A549 (cell line): ENCODE results near the gene CIROP. TPM values are rescaled to one million over a fixed set of nuclear protein-coding genes. Genes with fewer than 3 reads are reported as not detected.

Experiments used
- ATAC-seq, 2 experiments: fragments of 200-7000 bp in 1 of 2; fragments of >200 bp in 1 of 2; cut with Nextera tagmentation in 1 of 2; cut with Tn5 transposase in 1 of 2; 3 replicates each; pipeline versions ENCODE4 v1.8.0 to v1.9.1; 2018 to 2020; ENCODE audit warnings: mild to moderate bottlenecking in 1 of 2, moderate library complexity in 1 of 2
- CTCF ChIA-PET: fragments of 300-600 bp; sonication (Branson Sonifier 250); formaldehyde crosslinking; extraction: SDS; loops from one replicate; lab custom pipeline; 2021; ENCODE audit warnings: antibody characterized with exemption, inconsistent platforms; lab: Yijun Ruan, JAX
- POLR2A ChIA-PET: fragments of 350-600 bp; formaldehyde crosslinking; extraction: SDS; loops from one replicate; lab custom pipeline; 2021; ENCODE audit warnings: antibody characterized with exemption, inconsistent platforms; lab: Yijun Ruan, JAX
- DNase-seq, 2 experiments: peaks; one replicate each; pipeline versions ENCODE4 v3.0.0 to v3.0.0-alpha.2; 2011 to 2016; ENCODE audit warnings: low read depth in 1 of 2, low spot score in 1 of 2
- FAIRE-seq: peaks from 2 replicates; lab custom pipeline; 2011; peaks lifted over from hg19 to GRCh38; lab: Jason Lieb, UNC
- H3K27ac ChIP-seq, 2 experiments: fragments of >200 bp; sonication (Bioruptor Twin); formaldehyde crosslinking; 3 replicates each; pipeline ENCODE4 v1.5.1; 2016 to 2017
- H3K4me1 ChIP-seq: fragments of >200 bp; sonication (Bioruptor Twin); formaldehyde crosslinking; 3 replicates; pipeline ENCODE4 v1.6.1; 2016
- H3K4me2 ChIP-seq: fragments of >200 bp; sonication (Bioruptor Twin); formaldehyde crosslinking; 3 replicates; pipeline ENCODE4 v1.6.1; 2016
- H3K4me3 ChIP-seq: fragments of >200 bp; sonication (Bioruptor Twin); formaldehyde crosslinking; 3 replicates; pipeline ENCODE4 v1.5.1; 2016
- H3K9me3 ChIP-seq: fragments of >200 bp; sonication (Bioruptor Twin); formaldehyde crosslinking; 3 replicates; pipeline ENCODE4 v1.6.1; 2016
- BHLHE40 ChIP-seq: IDR thresholded peaks from 2 replicates; pipeline ENCODE4 v1.6.1; 2012; ENCODE audit warnings: low read depth, low read length, inconsistent platforms
- CBX2 ChIP-seq: fragments of 200-600 bp; sonication (generic); IDR thresholded peaks from 2 replicates; pipeline ENCODE4 v1.6.1; 2016; ENCODE audit warnings: low read depth, mild to moderate bottlenecking, borderline replicate concordance
- CBX8 ChIP-seq: fragments of 200-600 bp; sonication (generic); IDR thresholded peaks from 2 replicates; pipeline ENCODE4 v1.6.1; 2016
- CHD2 ChIP-seq: fragments of 150-350 bp; IDR thresholded peaks from 2 replicates; pipeline ENCODE4 v1.6.1; 2014; ENCODE audit warnings: low read length; ENCODE audit not compliant: partially characterized antibody
- CHD4 ChIP-seq: fragments of 200-600 bp; sonication (generic); IDR thresholded peaks from 2 replicates; pipeline ENCODE4 v1.6.1; 2016; ENCODE audit warnings: antibody characterized with exemption, mild to moderate bottlenecking, borderline replicate concordance
- EHF ChIP-seq: fragments of 250-450 bp; sonication (Bioruptor Pico); IDR thresholded peaks from 2 replicates; pipeline ENCODE4 v1.5.0; 2020; ENCODE audit warnings: mild to moderate bottlenecking
- FOSB ChIP-seq: fragments of 250-450 bp; sonication (Bioruptor Pico); IDR thresholded peaks from 2 replicates; pipeline ENCODE4 v1.5.0; 2020; ENCODE audit warnings: mild to moderate bottlenecking, moderate library complexity
- FOSL2 ChIP-seq, 2 experiments: fragments of 450-650 bp in 1 of 2; fragments of >200 bp in 1 of 2; sonication (Bioruptor Twin) in 1 of 2; formaldehyde crosslinking; IDR thresholded peaks; 2 replicates each; pipeline versions ENCODE4 v1.5.0 to v1.6.1; 2016 to 2020; ENCODE audit warnings: mild to moderate bottlenecking in 1 of 2, moderate library complexity in 1 of 2
- HOXA7 ChIP-seq: fragments of 250-450 bp; sonication (Bioruptor Pico); IDR thresholded peaks from 2 replicates; pipeline ENCODE4 v1.5.0; 2020; ENCODE audit warnings: mild to moderate bottlenecking, moderate library complexity
- JUN ChIP-seq, 2 experiments: fragments of >200 bp; sonication (Bioruptor Twin); formaldehyde crosslinking; IDR thresholded peaks; 2 replicates in 1 of 2; 3 replicates in 1 of 2; pipeline ENCODE4 v1.6.1; 2016 to 2017
- KDM1A ChIP-seq: fragments of 200-600 bp; sonication (generic); IDR thresholded peaks from 2 replicates; pipeline ENCODE4 v1.6.1; 2016; ENCODE audit warnings: low read depth, mild to moderate bottlenecking
- KDM5A ChIP-seq: fragments of 200-600 bp; sonication (generic); IDR thresholded peaks from 2 replicates; pipeline ENCODE4 v1.6.1; 2016; ENCODE audit warnings: antibody characterized with exemption, mild to moderate bottlenecking
- POLR2AphosphoS2 ChIP-seq: conservative IDR thresholded peaks from 2 replicates; pipeline ENCODE4 v1.6.1; 2012; ENCODE audit warnings: low read length, improper control_type of control experiment, inconsistent platforms
- RCOR1 ChIP-seq: fragments of 150-350 bp; IDR thresholded peaks from 2 replicates; pipeline ENCODE4 v1.6.1; 2014; ENCODE audit warnings: antibody characterized with exemption, low read length, low read depth
- RNF2 ChIP-seq: fragments of 200-600 bp; sonication (generic); IDR thresholded peaks from 2 replicates; pipeline ENCODE4 v1.6.1; 2016; ENCODE audit warnings: low read depth, mild to moderate bottlenecking, antibody characterized with exemption, moderate library complexity, borderline replicate concordance
- SMC3 ChIP-seq: fragments of >200 bp; sonication (Bioruptor Twin); formaldehyde crosslinking; IDR thresholded peaks from 3 replicates; pipeline ENCODE4 v1.6.1; 2018; ENCODE audit warnings: inconsistent platforms
- TP53 ChIP-seq: fragments of 250-450 bp; sonication (Bioruptor Pico); IDR thresholded peaks from 2 replicates; pipeline ENCODE4 v1.5.0; 2021; ENCODE audit warnings: mild to moderate bottlenecking, moderate library complexity
- ZC3H11A ChIP-seq: fragments of 450-650 bp; IDR thresholded peaks from 2 replicates; pipeline ENCODE4 v1.6.1; 2014; ENCODE audit warnings: antibody characterized with exemption, mild to moderate bottlenecking
- ZNF302 ChIP-seq: fragments of 250-450 bp; sonication (Bioruptor Pico); IDR thresholded peaks from 2 replicates; pipeline ENCODE4 v1.9.0; 2021; ENCODE audit warnings: inconsistent platforms, mild to moderate bottlenecking, moderate library complexity
- ZSCAN20 ChIP-seq: fragments of 250-450 bp; sonication (Bioruptor Pico); IDR thresholded peaks from 2 replicates; pipeline ENCODE4 v1.8.0; 2022; ENCODE audit warnings: mild to moderate bottlenecking, moderate library complexity
- WGBS: methylation state at CpG from one replicate; pipeline ENCODE4 v1.1.6; 2017; ENCODE audit errors: missing lambda C conversion rate; 5-methylcytosine and 5-hydroxymethylcytosine counted together
- polyA plus RNA-seq, 4 experiments: library from polyadenylated mRNA; depleted of rRNA in 3 of 4; stranded (reverse); fragments of >200 nt; fragmentation: RNase III in 1 of 4; extraction: RNeasy Plus Mini Kit Qiagen cat#74134 plus additional on column Dnase treatment in 1 of 4; gene quantifications; 2 replicates in 3 of 4; 3 replicates in 1 of 4; pipeline ENCODE4 v1.2.3, GENCODE V29; 2011 to 2017
- TF ChIP-seq, protein P1 (sequence below): fragments of >200 bp; sonication (Bioruptor Twin); formaldehyde crosslinking; IDR thresholded peaks from 3 replicates; pipeline ENCODE4 v1.5.1; 2016
- TF ChIP-seq, protein P2 (sequence below): fragments of 250-450 bp; sonication (Bioruptor Pico); IDR thresholded peaks from 2 replicates; pipeline ENCODE4 v1.5.0; 2020; ENCODE audit warnings: low read depth, mild to moderate bottlenecking, moderate library complexity
- TF ChIP-seq, protein P3 (sequence below): fragments of >200 bp; sonication (Bioruptor Twin); formaldehyde crosslinking; IDR thresholded peaks from 2 replicates; pipeline ENCODE4 v1.6.1; 2016
- TF ChIP-seq, protein P4 (sequence below): fragments of 200-600 bp; sonication (generic); IDR thresholded peaks from 2 replicates; pipeline ENCODE4 v1.6.1; 2016; ENCODE audit warnings: antibody characterized with exemption, mild to moderate bottlenecking, moderate library complexity
- TF ChIP-seq, protein P5 (sequence below): fragments of >200 bp; sonication (Bioruptor Twin); formaldehyde crosslinking; IDR thresholded peaks from 3 replicates; pipeline ENCODE4 v1.6.1; 2016
- TF ChIP-seq, protein P6 (sequence below): fragments of 150-350 bp; IDR thresholded peaks from 2 replicates; pipeline ENCODE4 v1.6.1; 2014; ENCODE audit warnings: low read depth, mild to moderate bottlenecking, low read length

Gene CIROP
- polyA plus RNA-seq, 2 of the 4 experiments (the other 2 are of a cell fraction): not detected

DNA sequence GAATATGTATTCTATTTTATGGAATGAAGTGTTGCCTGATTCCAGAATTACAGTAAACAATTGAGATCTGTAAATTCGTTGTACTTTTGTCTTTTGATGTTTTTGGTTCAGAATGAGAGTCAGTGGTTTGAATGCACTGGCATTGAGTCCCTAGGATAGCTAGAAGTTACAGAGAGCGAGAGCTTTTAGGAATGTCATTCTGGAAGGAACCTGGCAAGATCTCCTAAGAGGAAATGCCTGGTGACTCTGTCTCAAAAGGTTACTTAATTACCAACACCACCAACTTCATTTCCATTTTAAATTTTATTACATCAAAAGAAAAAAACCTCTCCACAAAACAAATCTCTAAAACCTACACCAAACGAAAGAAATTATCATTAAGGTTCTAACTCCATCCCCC is 20.2 kb upstream of the CIROP start:
- H3K4me1 ChIP-seq: no peaks in the 10 kb centered on the region
- H3K4me2 ChIP-seq: no peak overlapping the region
- no peaks in the 10 kb centered on the region for H3K9me3 ChIP-seq
- CTCF ChIA-PET: interaction anchor here (0.9 to 24.2 kb wide), 4 partner anchors 54 to 255 kb away, joined by 3 to 848 read pairs (median 3); partner anchors contain the start of gene SLC7A8
- 22% methylated on average over 3 of the region's 3 CpGs for WGBS
- no peak for FAIRE-seq
- no peak overlapping the region for H3K4me3 ChIP-seq
- ATAC-seq: no peak
- POLR2A ChIA-PET: no interaction called here
- no peak overlapping the region for H3K27ac ChIP-seq
- DNase-seq: no peak
- no peak for TF ChIP-seq RNF2
- TF ChIP-seq HOXA7 (CRISPR knock-in tag): no peak
- TF ChIP-seq FOSL2 (IDR thresholded peaks at IDR 0.05): no peak
- TF ChIP-seq FOSL2 (CRISPR knock-in tag; IDR thresholded peaks at IDR 0.05): no peak
- TF ChIP-seq, protein P1, sequence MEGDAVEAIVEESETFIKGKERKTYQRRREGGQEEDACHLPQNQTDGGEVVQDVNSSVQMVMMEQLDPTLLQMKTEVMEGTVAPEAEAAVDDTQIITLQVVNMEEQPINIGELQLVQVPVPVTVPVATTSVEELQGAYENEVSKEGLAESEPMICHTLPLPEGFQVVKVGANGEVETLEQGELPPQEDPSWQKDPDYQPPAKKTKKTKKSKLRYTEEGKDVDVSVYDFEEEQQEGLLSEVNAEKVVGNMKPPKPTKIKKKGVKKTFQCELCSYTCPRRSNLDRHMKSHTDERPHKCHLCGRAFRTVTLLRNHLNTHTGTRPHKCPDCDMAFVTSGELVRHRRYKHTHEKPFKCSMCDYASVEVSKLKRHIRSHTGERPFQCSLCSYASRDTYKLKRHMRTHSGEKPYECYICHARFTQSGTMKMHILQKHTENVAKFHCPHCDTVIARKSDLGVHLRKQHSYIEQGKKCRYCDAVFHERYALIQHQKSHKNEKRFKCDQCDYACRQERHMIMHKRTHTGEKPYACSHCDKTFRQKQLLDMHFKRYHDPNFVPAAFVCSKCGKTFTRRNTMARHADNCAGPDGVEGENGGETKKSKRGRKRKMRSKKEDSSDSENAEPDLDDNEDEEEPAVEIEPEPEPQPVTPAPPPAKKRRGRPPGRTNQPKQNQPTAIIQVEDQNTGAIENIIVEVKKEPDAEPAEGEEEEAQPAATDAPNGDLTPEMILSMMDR: no peak
- no peak for TF ChIP-seq ZNF302 (CRISPR knock-in tag)
- TF ChIP-seq EHF (CRISPR knock-in tag): no peak
- TF ChIP-seq, protein P2, sequence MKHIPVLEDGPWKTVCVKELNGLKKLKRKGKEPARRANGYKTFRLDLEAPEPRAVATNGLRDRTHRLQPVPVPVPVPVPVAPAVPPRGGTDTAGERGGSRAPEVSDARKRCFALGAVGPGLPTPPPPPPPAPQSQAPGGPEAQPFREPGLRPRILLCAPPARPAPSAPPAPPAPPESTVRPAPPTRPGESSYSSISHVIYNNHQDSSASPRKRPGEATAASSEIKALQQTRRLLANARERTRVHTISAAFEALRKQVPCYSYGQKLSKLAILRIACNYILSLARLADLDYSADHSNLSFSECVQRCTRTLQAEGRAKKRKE (CRISPR knock-in tag): no peak
- TF ChIP-seq CHD2: no peak
- no peak for TF ChIP-seq FOSB (CRISPR knock-in tag)
- no peak for TF ChIP-seq ZSCAN20 (CRISPR knock-in tag)
- TF ChIP-seq RCOR1: no peak
- no peak for TF ChIP-seq CBX2
- no peak for TF ChIP-seq CHD4
- TF ChIP-seq, protein P3, sequence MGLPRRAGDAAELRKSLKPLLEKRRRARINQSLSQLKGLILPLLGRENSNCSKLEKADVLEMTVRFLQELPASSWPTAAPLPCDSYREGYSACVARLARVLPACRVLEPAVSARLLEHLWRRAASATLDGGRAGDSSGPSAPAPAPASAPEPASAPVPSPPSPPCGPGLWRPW: no peak
- no peak for TF ChIP-seq BHLHE40
- TF ChIP-seq KDM1A: no peak
- TF ChIP-seq, protein P4, sequence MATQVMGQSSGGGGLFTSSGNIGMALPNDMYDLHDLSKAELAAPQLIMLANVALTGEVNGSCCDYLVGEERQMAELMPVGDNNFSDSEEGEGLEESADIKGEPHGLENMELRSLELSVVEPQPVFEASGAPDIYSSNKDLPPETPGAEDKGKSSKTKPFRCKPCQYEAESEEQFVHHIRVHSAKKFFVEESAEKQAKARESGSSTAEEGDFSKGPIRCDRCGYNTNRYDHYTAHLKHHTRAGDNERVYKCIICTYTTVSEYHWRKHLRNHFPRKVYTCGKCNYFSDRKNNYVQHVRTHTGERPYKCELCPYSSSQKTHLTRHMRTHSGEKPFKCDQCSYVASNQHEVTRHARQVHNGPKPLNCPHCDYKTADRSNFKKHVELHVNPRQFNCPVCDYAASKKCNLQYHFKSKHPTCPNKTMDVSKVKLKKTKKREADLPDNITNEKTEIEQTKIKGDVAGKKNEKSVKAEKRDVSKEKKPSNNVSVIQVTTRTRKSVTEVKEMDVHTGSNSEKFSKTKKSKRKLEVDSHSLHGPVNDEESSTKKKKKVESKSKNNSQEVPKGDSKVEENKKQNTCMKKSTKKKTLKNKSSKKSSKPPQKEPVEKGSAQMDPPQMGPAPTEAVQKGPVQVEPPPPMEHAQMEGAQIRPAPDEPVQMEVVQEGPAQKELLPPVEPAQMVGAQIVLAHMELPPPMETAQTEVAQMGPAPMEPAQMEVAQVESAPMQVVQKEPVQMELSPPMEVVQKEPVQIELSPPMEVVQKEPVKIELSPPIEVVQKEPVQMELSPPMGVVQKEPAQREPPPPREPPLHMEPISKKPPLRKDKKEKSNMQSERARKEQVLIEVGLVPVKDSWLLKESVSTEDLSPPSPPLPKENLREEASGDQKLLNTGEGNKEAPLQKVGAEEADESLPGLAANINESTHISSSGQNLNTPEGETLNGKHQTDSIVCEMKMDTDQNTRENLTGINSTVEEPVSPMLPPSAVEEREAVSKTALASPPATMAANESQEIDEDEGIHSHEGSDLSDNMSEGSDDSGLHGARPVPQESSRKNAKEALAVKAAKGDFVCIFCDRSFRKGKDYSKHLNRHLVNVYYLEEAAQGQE: no peak

DNA sequence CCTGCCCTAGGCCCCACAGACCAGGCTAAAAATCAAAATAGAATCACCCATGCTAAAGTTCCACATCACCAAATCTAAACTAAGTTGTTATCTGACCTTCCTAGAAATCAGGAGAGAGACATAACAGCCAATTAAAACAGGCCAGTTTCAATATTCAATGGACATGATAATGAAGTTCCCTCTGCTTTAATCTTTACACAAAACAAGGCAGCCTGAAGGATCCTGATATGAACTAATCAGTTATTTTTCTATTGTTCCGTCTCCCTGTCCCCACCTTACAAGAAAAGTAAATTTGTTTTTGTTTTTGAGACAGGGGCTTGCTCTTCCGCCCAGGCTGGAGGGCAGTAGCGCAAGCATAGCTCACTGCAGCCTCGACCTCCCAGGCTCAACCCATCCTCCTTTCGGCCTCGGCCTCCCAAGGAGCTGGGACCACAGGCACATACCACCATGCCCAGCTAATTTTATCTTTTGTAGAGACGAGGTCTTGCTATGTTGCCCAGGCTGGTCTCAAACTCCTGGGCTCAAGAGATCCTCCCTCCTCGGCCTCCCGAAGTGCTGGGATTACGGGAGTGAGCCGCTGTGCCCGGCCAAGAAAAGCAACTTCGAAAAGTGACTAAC is 19.7 kb upstream of the CIROP start:
- CTCF ChIA-PET: interaction anchor here (0.9 to 24.2 kb wide), 5 partner anchors 48 to 255 kb away, joined by 3 to 848 read pairs (median 3); partner anchors contain the start of gene SLC7A8

More for the DNA sequence above, 19.7 kb upstream of the CIROP start:
- TF ChIP-seq EHF (CRISPR knock-in tag) (no peak), KDM5A (no peak), SMC3 (no peak), BHLHE40 (no peak), TP53 (CRISPR knock-in tag) (no peak), CBX2 (no peak), CBX8 (no peak), ZC3H11A (no peak), JUN (IDR thresholded peaks at IDR 0.05) (no peak), POLR2AphosphoS2 (no peak)
- TF ChIP-seq, protein P5, sequence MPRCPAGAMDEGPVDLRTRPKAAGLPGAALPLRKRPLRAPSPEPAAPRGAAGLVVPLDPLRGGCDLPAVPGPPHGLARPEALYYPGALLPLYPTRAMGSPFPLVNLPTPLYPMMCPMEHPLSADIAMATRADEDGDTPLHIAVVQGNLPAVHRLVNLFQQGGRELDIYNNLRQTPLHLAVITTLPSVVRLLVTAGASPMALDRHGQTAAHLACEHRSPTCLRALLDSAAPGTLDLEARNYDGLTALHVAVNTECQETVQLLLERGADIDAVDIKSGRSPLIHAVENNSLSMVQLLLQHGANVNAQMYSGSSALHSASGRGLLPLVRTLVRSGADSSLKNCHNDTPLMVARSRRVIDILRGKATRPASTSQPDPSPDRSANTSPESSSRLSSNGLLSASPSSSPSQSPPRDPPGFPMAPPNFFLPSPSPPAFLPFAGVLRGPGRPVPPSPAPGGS: no peak
- TF ChIP-seq, protein P6, sequence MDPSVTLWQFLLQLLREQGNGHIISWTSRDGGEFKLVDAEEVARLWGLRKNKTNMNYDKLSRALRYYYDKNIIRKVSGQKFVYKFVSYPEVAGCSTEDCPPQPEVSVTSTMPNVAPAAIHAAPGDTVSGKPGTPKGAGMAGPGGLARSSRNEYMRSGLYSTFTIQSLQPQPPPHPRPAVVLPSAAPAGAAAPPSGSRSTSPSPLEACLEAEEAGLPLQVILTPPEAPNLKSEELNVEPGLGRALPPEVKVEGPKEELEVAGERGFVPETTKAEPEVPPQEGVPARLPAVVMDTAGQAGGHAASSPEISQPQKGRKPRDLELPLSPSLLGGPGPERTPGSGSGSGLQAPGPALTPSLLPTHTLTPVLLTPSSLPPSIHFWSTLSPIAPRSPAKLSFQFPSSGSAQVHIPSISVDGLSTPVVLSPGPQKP: no peak
- ATAC-seq (no peak), FAIRE-seq (no peak), DNase-seq (no peak)
- Histone ChIP-seq H3K4me2 (no peak overlapping the region), H3K4me3 (no peak overlapping the region), H3K4me1 (no peaks in the 10 kb centered on the region), H3K9me3 (no peaks in the 10 kb centered on the region), H3K27ac (no peak overlapping the region)
- 72% methylated on average over 13 of the region's 13 CpGs for WGBS
- POLR2A ChIA-PET: no interaction called here
